ENCODE data around the gene ALDH3B2. TPM values are rescaled to one million over a fixed set of nuclear protein-coding genes. Genes with fewer than 3 reads are reported as not detected.

Gene ALDH3B2
- total RNA-seq, 1 experiment from 2014 or later, result not detected

DNA sequence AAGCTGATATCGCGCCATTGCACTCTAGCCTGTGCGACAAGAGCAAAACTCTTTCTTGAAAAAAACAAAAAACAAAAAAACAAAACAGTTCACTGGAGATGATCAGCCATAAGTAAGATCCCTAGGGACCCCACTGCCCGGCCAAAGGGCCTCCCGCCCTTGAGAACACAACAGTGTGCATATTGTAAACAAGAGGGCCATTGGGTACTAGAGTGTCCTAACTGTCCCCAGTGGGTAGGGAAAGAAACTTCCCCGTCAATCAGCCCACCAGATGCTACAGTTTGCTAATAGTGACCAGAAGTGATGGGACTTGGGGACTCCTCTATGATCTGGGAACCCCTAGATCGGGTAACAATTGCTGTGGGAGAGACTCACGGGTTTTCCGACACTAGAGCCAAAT lies 20.2 kb downstream of the ALDH3B2 start:
- no peak overlapping the region for H3K18ac ChIP-seq (ENCODE audit: insufficient read length, low read depth, low read length)
- H3K14ac ChIP-seq (ENCODE audit: insufficient read depth, low read length), result no peak overlapping the region
- no peaks in the 10 kb centered on the region for H3K79me2 ChIP-seq (ENCODE audit: insufficient read depth, low read length)
- H3K9me3 ChIP-seq (ENCODE audit: control insufficient read depth, low read depth, low read length), result peaks cover 16% of the 10 kb centered on the region
- no peaks in the 10 kb centered on the region for H3K4me1 ChIP-seq (ENCODE audit: insufficient read depth, low read length)
- Mint-ChIP-seq H3K4me1 (peaks cover 3 to 7% of the 10 kb centered on the region in 2 experiments; a peak in 3 of 4 replicates), H3K9me3 (peaks cover 30% of the 10 kb centered on the region in 2 experiments), H3K27ac (no peak overlapping the region), H3K27me3 (ENCODE audit: low read depth) (peaks cover 20% of the 10 kb centered on the region), H3K36me3 (ENCODE audit: insufficient read depth in 1 of 3, low read depth in 3 of 3) (peaks cover 0 to 16% (median 6%) of the 10 kb centered on the region in 3 experiments; a peak in 3 of 7 replicates), H3K4me3 (no peak overlapping the region)
- H2BK15ac ChIP-seq (ENCODE audit: low read depth, low read length), result no peak overlapping the region
- no peak overlapping the region for H2AFZ ChIP-seq (ENCODE audit: low read length)
- no peak overlapping the region for H4K91ac ChIP-seq (ENCODE audit: insufficient read length, low read depth, low read length)
- no peak overlapping the region for H4K8ac ChIP-seq (replicated peaks; ENCODE audit: insufficient read length, low read depth, low read length)
- no peak overlapping the region for H3K23ac ChIP-seq (ENCODE audit: insufficient read length, low read depth, low read length)
- no peak overlapping the region for H3K56ac ChIP-seq (ENCODE audit: insufficient read length, low read depth, low read length)
- no peak overlapping the region for H4K5ac ChIP-seq (ENCODE audit: insufficient read length, low read depth, low read length)
- no peak overlapping the region for H2BK20ac ChIP-seq (ENCODE audit: low read depth, low read length, poor library complexity, severe bottlenecking)
- H3K9ac ChIP-seq (ENCODE audit: extremely low read depth, insufficient read length, low read length), result no peak overlapping the region
- H4K20me1 ChIP-seq (ENCODE audit: control insufficient read depth, insufficient read depth, insufficient read length), result no peaks in the 10 kb centered on the region
- no peaks in the 10 kb centered on the region for H3K79me1 ChIP-seq (ENCODE audit: insufficient read depth, low read depth, low read length, poor library complexity, severe bottlenecking)
- H3T11ph ChIP-seq (ENCODE audit: low read length), result no peak overlapping the region
- TF ChIP-seq, protein P1, sequence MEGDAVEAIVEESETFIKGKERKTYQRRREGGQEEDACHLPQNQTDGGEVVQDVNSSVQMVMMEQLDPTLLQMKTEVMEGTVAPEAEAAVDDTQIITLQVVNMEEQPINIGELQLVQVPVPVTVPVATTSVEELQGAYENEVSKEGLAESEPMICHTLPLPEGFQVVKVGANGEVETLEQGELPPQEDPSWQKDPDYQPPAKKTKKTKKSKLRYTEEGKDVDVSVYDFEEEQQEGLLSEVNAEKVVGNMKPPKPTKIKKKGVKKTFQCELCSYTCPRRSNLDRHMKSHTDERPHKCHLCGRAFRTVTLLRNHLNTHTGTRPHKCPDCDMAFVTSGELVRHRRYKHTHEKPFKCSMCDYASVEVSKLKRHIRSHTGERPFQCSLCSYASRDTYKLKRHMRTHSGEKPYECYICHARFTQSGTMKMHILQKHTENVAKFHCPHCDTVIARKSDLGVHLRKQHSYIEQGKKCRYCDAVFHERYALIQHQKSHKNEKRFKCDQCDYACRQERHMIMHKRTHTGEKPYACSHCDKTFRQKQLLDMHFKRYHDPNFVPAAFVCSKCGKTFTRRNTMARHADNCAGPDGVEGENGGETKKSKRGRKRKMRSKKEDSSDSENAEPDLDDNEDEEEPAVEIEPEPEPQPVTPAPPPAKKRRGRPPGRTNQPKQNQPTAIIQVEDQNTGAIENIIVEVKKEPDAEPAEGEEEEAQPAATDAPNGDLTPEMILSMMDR (conservative IDR thresholded peaks at IDR 0.05), result no peak
- H3K27ac ChIP-seq (ENCODE audit: insufficient read length, low read depth, low read length), result no peak overlapping the region
- no peak overlapping the region for H3K4me2 ChIP-seq (ENCODE audit: insufficient read depth, insufficient read length, low read length)
- H3K27me3 ChIP-seq (ENCODE audit: insufficient read depth, low read length), result no peaks in the 10 kb centered on the region
- H3K4ac ChIP-seq (ENCODE audit: low read depth, low read length), result no peak overlapping the region
- no peak overlapping the region for H2BK120ac ChIP-seq (ENCODE audit: low read depth, low read length, poor library complexity, severe bottlenecking)
- no CpG with 5 or more reads among the region's 9 CpGs for WGBS (ENCODE audit: extremely low coverage, insufficient read length, low lambda C conversion rate)
- no peak overlapping the region for H2AK5ac ChIP-seq (ENCODE audit: insufficient read length, low read length)
- H3K23me2 ChIP-seq (ENCODE audit: insufficient read length, low read depth, low read length, poor library complexity, severe bottlenecking), result no peaks in the 10 kb centered on the region
- no peak overlapping the region for H2BK12ac ChIP-seq (ENCODE audit: insufficient read length, low read depth, low read length)
- H2BK5ac ChIP-seq (ENCODE audit: insufficient read length, low read length), result no peak overlapping the region
- no peak for DNase-seq
